NB4 (cell line): Measurements from ENCODE around the gene ECM1.

ENCODE experiments used
- DNase-seq: peaks from one replicate; pipeline ENCODE4 v3.0.0; 2010; ENCODE audit warnings: low read depth
- H3K4me3 ChIP-seq: one replicate; pipeline ENCODE4 v1.5.1; 2011; ENCODE audit warnings: mild to moderate bottlenecking, low read depth, low read length, moderate library complexity
- CTCF ChIP-seq: IDR thresholded peaks from one replicate; pipeline ENCODE4 v1.5.1; 2012; ENCODE audit warnings: low read depth, low read length
- MYC ChIP-seq: IDR thresholded peaks from 2 replicates; pipeline ENCODE4 v1.6.1; 2011; ENCODE audit warnings: low read depth, low read length
- POLR2A ChIP-seq: IDR thresholded peaks from 2 replicates; pipeline ENCODE4 v1.6.1; 2011; ENCODE audit warnings: mild to moderate bottlenecking; ENCODE audit not compliant: insufficient read length; ENCODE audit errors: extremely low read depth
- TF ChIP-seq, protein P1 (sequence below): IDR thresholded peaks from 2 replicates; pipeline ENCODE4 v1.6.1; 2011; ENCODE audit warnings: low read depth, low read length

ECM1 gene

DNA sequence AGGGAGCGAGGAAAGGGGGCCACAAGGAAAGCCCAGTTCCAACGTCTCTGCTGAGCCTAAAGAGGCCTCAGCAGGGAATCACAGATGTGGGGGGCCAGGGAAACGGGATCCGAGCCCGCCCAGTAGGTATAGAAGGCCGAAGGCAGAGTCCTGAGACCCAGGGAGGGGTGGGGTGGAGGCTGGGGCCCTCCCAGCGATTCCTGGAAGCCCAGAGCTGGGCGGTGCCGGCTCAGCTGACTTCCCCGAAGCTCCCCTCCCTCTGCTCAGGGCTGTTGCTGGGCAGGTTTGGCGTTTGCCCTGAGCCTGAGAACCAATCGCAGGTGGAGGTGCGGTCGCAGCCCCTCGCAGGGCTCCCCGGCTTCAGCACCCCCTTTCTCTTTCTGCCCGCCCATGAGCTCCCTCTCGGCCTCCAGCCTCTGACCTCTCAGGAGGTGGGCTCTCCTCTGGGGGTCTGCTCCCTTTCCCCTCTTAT is 54.1 kb downstream of the ECM1 start:
- DNase-seq = peak; percentile 42
- H3K4me3 ChIP-seq = peak overlapping the region; percentile 42
- TF ChIP-seq CTCF (no peak), POLR2A (no peak), MYC (no peak)
- TF ChIP-seq, protein P1, sequence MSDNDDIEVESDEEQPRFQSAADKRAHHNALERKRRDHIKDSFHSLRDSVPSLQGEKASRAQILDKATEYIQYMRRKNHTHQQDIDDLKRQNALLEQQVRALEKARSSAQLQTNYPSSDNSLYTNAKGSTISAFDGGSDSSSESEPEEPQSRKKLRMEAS = no peak

GRCh38 chr1:150562446-150563339 is 54.8 kb downstream of the ECM1 start:
- TF ChIP-seq, protein P1 = no peak
- no peak for TF ChIP-seq MYC
- TF ChIP-seq CTCF = no peak
- no peak for TF ChIP-seq POLR2A
- H3K4me3 ChIP-seq = no peak overlapping the region

More at GRCh38 chr1:150562446-150563339, 54.8 kb downstream of the ECM1 start:
- peak; percentile 48 for DNase-seq
